ENCODE measurements around the gene PRODH. TPM values are rescaled to one million over a fixed set of nuclear protein-coding genes. Genes with fewer than 3 reads are reported as not detected.
"Not testable (repeated sequence)": the region's sequence is repeated elsewhere in the genome, so short reads cannot be mapped to it uniquely, and the experiment has no call there.

Gene PRODH
- total and polyA plus RNA-seq, 2 donors from 2014 or later = 6.7 to 8.2 TPM

DNA sequence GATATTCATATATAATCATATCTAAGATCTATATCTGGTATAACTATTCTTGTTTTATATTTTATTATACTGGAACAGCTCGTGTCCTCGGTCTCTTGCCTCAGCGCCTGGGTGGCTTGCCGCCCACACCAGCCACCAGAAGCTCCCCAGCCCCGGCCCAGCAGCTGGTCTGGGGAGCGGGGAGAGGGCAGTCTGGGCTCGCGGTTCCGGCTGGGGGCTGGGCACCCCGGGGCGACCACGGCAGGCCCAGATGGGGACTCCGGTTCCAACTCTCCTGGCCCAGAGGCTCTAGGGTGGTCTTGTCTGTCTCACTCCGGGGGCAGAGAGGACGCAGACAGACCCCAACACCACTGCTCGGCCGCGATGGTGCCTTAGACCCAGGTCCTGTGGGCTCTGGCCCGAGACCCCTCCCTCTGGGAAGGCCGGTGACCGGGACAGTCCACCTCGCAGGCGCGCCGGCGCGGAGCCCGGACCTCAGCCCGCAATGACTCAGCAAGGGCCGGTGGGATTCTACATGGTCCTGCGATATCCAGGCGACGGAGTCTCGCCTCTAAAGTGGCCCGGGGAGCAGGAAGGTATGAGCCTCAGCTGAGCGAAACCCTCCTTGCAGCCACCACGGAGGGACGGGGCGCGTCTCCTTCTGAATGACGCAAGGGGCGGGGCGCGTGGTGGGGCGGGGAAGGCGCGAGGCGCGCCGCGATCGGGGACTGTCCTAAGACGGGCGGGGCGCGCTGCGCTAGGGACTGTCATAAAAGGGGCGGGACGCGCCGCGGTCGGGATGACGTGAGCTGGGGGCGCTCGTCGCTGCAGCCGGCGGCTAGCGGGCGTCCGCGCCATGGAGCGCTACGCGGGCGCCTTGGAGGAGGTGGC is 30.3 kb downstream of the PRODH start, which contains the start of gene DGCR6:
DGCR6 (plus strand) TSS at position 781 of the 870 bp plus-strand sequence; CDS start at position 836, 55 bp downstream.
- Histone ChIP-seq H3K27ac (ENCODE audit: low read depth in 2 of 2, low read length in 2 of 2) (no peak within 1 kb of the TSS), H3K4me1 (ENCODE audit: control insufficient read depth in 2 of 3, insufficient read depth in 2 of 3, low read depth in 1 of 3, low read length in 3 of 3) (no peaks in the 10 kb centered on the region), H3K36me3 (ENCODE audit: control insufficient read depth in 2 of 3, insufficient read depth in 3 of 3, low read length in 3 of 3) (no peaks in the 10 kb centered on the region), H3K9ac (ENCODE audit: low read length in 3 of 3) (no peak within 1 kb of the TSS), H3K9me3 (ENCODE audit: control insufficient read depth in 2 of 3, insufficient read depth in 1 of 3, low read length in 3 of 3) (no peaks in the 10 kb centered on the region), H3K27me3 (ENCODE audit: control insufficient read depth, insufficient read depth, low read length) (no peaks in the 10 kb centered on the region), H3K4me3 (ENCODE audit: low read length in 3 of 3) (no peak within 1 kb of the TSS)
- no peak for DNase-seq
- FAIRE-seq = no peak
- intact Hi-C loops (cut with DNase I) = no loop called here
- TF ChIP-seq, protein P1, sequence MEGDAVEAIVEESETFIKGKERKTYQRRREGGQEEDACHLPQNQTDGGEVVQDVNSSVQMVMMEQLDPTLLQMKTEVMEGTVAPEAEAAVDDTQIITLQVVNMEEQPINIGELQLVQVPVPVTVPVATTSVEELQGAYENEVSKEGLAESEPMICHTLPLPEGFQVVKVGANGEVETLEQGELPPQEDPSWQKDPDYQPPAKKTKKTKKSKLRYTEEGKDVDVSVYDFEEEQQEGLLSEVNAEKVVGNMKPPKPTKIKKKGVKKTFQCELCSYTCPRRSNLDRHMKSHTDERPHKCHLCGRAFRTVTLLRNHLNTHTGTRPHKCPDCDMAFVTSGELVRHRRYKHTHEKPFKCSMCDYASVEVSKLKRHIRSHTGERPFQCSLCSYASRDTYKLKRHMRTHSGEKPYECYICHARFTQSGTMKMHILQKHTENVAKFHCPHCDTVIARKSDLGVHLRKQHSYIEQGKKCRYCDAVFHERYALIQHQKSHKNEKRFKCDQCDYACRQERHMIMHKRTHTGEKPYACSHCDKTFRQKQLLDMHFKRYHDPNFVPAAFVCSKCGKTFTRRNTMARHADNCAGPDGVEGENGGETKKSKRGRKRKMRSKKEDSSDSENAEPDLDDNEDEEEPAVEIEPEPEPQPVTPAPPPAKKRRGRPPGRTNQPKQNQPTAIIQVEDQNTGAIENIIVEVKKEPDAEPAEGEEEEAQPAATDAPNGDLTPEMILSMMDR (IDR thresholded peaks at IDR 0.05; ENCODE audit: borderline replicate concordance, extremely low read depth, insufficient read depth) = no peak

DNA sequence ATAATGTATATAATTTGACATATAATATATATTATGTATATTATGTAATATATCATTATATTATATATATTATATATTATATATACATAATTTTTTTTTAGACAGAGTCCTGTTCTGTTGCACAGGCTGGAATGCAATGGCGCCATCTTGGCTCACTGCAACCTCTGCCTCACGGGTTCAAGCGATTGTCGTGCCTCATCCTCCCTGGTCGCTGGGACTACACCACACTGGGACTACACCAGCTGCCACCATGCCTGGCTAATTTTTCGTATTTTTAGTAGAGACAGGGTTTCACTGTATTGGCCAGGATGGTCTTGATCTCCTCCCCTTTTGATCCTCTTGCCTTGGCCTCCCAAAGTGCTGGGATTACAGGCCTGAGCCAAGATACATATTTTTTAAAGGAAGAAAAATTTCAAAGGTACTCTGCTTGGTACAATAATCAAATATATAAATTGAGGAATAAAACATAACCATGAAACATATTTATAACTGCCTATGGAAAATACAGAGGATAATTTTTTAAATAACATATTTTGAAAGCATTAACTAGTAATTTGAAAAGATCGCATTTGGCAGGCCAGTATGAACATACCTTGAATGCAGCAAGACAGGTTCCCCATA is 39.9 kb downstream of the PRODH start:
- H3K9me3 ChIP-seq (ENCODE audit: control insufficient read depth in 2 of 3, insufficient read depth in 1 of 3, low read length in 3 of 3); H3K4me3 ChIP-seq (ENCODE audit: low read length in 3 of 3); H3K4me1 ChIP-seq (ENCODE audit: control insufficient read depth in 2 of 3, insufficient read depth in 2 of 3, low read depth in 1 of 3, low read length in 3 of 3); intact Hi-C loops (cut with DNase I); H3K36me3 ChIP-seq (ENCODE audit: control insufficient read depth in 2 of 3, insufficient read depth in 3 of 3, low read length in 3 of 3); H3K9ac ChIP-seq (ENCODE audit: low read length in 3 of 3); H3K27ac ChIP-seq (ENCODE audit: low read depth in 2 of 2, low read length in 2 of 2); H3K27me3 ChIP-seq (ENCODE audit: control insufficient read depth, insufficient read depth, low read length): not testable (repeated sequence)
- FAIRE-seq (peak; percentile 100), DNase-seq (peak in 3 of 5 donors; percentile 0 to 66 (median 1))

DNA sequence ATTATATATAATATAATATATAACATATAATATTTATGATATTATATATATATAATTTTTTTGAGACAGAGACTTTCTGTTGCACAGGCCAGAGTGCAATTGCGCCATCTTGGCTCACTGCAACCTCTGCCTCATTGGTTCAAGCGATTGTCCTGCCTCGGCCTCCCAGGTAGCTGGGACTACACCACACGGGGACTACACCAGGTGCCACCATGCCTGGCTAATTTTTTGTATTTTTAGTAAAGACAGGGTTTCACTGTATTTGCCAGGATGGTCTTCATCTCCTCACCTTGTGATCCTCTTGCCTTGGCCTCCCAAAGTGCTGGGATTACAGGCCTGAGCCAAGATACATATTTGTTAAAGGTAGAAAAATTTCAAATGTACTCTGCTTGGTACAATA is 42.3 kb downstream of the PRODH start:
- H3K4me1 ChIP-seq (ENCODE audit: control insufficient read depth in 2 of 3, insufficient read depth in 2 of 3, low read depth in 1 of 3, low read length in 3 of 3); intact Hi-C loops (cut with DNase I); H3K9ac ChIP-seq (ENCODE audit: low read length in 3 of 3); H3K9me3 ChIP-seq (ENCODE audit: control insufficient read depth in 2 of 3, insufficient read depth in 1 of 3, low read length in 3 of 3); H3K27me3 ChIP-seq (ENCODE audit: control insufficient read depth, insufficient read depth, low read length); FAIRE-seq; H3K36me3 ChIP-seq (ENCODE audit: control insufficient read depth in 2 of 3, insufficient read depth in 3 of 3, low read length in 3 of 3); H3K27ac ChIP-seq (ENCODE audit: low read depth in 2 of 2, low read length in 2 of 2); DNase-seq; H3K4me3 ChIP-seq (ENCODE audit: low read length in 3 of 3): not testable (repeated sequence)

DNA sequence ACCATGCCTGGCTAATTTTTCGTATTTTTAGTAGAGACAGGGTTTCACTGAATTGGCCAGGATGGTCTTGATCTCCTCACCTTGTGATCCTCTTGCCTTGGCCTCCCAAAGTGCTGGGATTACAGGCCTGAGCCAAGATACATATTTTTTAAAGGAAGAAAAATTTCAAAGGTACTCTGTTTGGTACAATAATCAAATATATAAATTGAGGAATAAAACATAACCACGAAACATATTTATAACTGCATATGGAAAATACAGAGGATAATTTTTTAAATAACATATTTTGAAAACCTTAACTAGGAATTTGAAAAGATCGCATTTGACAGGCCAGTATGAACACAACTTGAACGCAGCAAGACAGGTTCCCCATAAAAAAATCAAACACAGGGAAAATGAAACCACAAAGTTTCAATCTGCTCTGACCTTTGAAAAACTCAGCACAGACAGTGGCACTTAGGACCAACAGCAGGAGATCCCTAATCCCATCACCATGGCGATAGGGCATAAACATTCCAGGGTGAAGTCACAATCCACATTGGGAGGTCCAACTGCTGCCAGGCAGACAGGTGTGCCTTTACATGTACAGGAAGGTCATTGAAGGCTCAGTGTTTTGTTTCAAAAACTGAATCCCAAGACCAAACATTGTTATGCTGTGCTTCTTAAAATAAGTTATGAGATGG is 45.4 kb downstream of the PRODH start:
- H3K27ac ChIP-seq (ENCODE audit: low read depth in 2 of 2, low read length in 2 of 2); DNase-seq; H3K9ac ChIP-seq (ENCODE audit: low read length in 3 of 3); H3K27me3 ChIP-seq (ENCODE audit: control insufficient read depth, insufficient read depth, low read length); H3K4me1 ChIP-seq (ENCODE audit: control insufficient read depth in 2 of 3, insufficient read depth in 2 of 3, low read depth in 1 of 3, low read length in 3 of 3); H3K4me3 ChIP-seq (ENCODE audit: low read length in 3 of 3); H3K36me3 ChIP-seq (ENCODE audit: control insufficient read depth in 2 of 3, insufficient read depth in 3 of 3, low read length in 3 of 3); intact Hi-C loops (cut with DNase I); H3K9me3 ChIP-seq (ENCODE audit: control insufficient read depth in 2 of 3, insufficient read depth in 1 of 3, low read length in 3 of 3): not testable (repeated sequence)
- FAIRE-seq = peak; percentile 99

Data from kidney (tissue), 14 donors.